Activated CD4-positive, CD25-positive, alpha-beta regulatory T cell treated with anti-CD3 and anti-CD28 coated beads, Interleukin-2, amount 50 U/mL, for 24 hours (primary cell): ENCODE results near the gene DRAP1.
"Not testable (repeated sequence)": the region's sequence is repeated elsewhere in the genome, so short reads cannot be mapped to it uniquely, and the experiment has no call there.

Source experiments
- ATAC-seq, 2 donors: fragments of 150-1000 bp; cut with Tn5 transposase; one replicate each; pipeline ENCODE4 v1.10.0; 2021; ENCODE audit warnings: mild to moderate bottlenecking in 1 of 2, moderate library complexity in 1 of 2

DRAP1 gene

DNA sequence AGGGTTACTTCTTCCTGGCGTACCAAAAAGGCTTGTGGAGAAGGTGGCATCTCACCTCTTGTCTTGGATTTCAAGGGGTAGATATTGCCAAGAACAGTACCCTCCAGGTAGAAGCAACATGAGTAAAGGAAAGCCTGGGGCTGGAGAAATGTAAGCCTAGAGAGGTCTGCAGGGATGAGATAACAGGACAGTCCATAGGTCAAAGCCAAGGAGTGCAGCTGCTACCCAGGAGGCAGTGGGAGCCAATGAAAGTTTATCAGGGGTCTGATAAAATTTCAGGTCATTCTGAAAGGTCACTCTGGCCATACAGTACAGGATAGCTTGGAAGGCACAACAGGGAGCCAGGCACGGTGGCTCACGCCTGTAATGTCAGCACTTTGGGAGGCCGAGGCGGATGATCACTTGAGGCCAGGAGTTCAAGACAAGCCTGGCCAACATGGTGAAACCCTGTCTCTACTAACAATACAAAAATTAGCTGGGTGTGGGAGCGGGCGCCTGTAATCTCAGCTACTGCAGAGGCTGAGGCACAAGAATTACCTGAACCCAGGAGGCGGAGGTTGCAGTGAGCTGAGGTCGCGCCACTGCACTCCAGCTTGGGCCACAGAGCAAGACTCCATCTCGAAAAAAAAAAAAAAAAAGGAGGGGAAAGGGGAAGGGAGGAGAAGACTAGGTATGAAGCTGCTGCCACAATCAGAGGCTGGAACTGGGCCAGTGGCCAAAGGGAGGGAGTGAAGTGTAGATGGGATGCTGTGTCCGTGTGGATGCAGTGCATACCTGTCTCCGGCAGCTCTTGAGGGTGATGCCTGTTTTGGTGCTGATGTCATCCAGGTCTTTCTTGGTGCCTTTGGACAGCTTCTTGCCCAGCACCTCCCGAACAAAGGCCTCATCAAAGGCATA lies 32.2 kb upstream of the DRAP1 start:
- no peak for ATAC-seq

DNA sequence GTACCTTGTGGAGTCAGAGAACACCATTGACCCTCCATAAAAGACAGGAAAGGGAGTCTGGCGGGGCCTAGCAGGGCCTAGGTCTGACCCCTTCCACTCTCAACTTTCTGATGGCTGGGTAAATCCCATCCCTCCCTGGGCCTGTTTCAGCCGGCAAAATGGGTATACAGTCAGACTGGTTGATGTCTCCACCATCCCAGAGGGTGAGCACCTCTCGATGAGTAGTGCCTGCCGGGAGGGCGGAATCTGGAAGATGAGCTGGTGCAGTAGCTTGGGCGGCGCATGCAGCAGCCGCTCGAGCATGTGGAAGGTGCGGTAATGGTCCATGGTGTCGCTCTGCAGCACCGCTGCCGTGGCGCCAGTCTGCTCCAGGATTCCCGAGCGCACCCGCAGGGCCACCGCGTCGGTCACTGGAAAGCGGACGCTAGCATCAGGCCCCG lies 31.5 kb upstream of the DRAP1 start:
- ATAC-seq = no peak

DNA sequence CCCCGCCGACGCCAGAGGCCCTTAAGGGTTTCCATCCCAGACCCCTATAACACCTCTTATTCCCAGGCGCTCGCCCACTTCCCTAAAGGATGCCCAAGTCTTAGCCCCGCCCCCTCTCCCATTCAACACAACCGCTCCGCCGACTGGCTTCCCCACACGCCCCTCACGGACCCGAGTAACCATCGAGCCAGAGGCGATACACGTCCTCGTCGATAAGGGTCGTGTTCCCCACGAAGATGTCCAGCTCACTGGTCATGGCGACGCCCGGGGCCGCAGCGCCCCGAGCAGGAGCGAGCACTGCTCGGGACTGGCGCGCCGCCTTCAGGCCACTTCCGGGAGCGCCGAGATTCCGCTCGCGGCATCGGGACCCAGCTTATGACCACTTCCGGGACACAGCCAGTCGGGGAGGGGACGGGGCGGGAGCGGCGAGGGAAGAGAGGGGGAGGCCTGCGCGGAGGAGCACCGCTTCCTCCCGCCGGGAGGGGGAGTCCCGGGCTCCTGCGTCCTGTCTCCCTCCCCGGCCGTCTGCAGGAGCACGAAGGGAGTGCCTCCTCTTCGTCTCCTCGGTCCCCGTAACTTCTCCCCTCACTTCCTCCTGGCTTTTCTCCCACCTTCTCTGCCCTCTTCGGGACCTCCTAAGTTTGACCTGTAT lies 30.9 kb upstream of the DRAP1 start, which contains the start of gene FIBP:
FIBP (minus strand) TSS at position 309 of the 652 bp plus-strand sequence; CDS start at position 256, 53 bp downstream.
- ATAC-seq = peak; percentile 60 to 66

DNA sequence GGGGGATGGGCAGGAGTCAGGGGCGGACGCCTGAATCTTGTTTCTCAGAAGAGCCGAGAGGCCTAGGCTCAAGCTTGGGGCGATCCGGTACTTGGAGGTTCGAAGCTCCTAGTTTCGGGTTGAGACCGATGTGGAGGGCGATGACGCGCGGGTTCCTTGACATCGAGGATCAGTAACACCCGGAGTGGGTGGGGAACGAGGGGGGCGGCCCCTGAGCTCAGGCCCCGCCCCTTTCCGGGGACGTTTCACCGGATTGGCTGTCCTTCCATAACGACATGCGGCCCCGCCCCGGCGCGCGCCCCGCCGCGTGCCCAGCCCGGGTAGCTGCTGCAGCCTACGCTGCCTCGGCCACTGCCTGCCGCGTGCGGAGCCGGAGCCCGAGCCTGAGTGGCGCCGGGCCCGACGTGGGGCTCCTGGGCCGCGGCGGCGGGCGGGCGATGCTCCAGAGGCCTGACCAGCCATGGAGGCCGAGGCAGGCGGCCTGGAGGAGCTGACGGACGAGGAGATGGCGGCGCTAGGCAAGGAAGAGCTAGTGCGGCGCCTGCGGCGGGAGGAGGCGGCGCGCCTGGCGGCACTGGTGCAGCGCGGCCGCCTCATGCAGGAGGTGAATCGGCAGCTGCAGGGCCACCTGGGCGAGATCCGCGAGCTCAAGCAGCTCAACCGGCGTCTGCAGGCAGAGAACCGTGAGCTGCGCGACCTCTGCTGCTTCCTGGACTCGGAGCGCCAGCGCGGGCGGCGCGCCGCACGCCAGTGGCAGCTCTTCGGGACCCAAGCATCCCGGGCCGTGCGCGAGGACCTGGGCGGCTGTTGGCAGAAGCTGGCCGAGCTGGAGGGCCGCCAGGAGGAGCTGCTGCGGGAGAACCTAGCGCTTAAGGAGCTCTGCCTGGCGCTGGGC lies 28.7 kb upstream of the DRAP1 start, which contains the start of gene CCDC85B:
CCDC85B (plus strand) TSS at position 350 of the 895 bp plus-strand sequence; CDS start at position 461, 111 bp downstream.
- peak; percentile 64 to 72 for ATAC-seq

DNA sequence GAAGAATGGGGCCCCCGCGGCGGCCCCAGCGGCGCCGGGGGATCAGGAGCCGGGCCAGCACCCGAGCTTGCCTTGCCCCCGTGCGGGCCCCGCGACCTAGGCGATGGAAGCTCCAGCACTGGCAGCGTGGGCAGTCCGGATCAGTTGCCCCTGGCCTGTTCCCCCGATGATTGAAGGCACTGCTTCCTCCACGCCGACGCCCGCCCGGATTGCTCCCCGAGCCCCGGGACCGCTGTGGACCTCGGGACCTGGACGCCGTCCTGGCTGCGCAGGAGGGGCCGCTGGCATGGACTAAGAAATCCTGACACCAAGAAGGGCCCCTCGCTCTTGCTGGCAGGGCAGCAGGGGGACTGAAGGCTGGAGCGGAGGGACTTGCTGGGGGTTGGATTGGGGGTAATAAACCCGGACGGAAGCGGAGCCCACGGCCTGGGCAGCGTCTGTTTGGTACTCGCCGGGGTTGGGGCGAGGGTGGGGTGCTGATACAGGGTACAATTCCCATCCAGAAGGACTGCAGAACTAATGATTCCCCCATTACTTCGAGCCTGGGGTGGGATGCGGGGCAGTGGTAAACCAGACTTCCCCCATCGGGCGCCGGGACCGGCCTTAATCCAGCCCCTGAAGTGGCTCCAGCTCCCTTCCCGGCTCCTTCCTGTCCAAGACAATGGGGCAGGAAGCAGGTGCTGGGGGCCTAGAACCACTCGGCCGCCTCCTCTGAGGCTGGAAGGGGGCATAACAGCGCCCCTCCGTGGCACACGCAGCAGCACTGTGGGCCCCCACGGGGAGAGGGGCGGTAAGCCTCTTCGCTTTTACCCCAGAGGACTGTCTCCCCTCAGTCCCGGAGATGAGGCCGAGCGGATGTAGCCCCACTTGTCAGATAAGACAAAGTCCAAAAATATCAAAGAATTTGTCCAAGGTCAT lies 27.7 kb upstream of the DRAP1 start:
- ATAC-seq = no peak

DNA sequence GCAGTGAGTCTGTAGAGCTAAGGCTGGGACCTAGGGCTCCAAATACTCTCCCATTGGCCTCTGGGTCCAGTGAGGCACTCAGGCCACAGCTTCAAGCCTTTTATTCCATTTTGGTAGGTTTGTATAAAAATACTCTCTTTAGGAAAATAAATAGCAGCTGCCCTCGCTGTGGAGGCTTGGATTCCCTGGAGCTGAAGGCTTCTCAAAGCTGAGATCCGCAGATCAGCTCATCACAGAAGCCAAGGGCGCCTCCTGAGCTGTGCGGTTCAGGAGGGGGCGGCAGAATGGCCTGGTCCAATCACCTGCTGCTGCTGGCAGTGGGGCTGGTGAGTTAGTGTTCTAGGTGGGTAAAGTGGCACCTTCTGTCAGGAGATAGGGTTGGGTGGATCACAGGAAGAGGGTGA lies 27.1 kb upstream of the DRAP1 start:
- not testable (repeated sequence) for ATAC-seq

DNA sequence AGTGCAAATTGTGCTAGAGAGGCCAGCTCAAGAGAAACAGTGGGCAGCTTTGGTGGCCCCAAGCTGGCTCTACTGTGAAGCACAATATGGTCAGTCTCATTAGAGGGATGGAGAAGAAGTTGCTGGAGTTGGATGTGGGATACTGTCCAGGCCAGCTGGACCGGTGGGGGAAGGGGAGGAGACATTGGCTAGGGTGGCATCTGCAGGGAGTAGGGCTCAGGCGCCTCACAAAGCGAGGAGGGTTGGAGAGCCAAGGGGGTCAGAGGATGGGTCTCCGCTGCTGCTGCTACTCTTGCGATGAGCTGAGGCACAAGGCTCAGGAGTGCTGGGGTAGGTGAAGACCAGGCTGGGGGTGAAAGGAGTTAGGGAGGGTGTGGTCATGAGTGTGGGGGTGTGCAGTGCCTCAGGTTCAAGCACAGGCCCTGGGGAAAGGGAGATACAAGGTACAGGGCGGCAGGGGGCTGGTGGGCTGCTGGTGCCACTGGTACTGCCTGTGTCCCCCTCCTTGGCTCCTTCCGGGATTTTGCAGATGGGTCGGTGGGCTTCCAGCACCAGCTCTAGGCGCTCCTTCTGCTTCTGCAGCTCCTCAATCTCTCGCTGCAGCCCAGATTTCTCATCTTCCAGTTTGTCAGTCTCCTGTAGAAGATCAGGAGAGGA lies 26.4 kb upstream of the DRAP1 start:
- ATAC-seq = no peak

DNA sequence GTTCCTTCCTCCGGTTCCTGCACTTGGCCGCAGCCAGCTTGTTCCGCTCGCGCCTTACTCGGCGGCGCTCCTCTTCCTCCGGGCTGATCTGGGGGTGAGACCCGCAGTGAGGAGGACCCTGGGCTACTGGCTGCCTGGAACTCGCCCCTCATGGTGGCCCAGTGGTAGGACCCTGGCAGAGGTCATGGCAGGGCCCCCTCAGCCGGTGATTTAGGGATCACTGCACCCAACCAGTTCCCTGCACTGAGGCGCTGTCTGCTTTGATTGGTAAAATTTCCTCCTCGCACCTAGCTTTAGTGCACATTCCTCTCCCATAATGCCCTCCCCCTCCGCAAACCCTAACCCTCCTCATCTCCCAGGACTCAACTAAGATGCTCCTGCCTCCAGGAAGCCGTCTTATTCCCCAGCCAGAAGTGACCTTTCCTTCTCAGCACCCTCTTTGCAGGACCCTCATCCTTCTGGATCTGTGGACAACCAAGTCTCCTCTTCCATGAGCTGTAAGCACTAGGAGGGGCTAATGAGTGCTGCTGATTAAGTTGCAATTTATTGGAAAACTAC lies 25.1 kb upstream of the DRAP1 start:
- ATAC-seq = no peak

DNA sequence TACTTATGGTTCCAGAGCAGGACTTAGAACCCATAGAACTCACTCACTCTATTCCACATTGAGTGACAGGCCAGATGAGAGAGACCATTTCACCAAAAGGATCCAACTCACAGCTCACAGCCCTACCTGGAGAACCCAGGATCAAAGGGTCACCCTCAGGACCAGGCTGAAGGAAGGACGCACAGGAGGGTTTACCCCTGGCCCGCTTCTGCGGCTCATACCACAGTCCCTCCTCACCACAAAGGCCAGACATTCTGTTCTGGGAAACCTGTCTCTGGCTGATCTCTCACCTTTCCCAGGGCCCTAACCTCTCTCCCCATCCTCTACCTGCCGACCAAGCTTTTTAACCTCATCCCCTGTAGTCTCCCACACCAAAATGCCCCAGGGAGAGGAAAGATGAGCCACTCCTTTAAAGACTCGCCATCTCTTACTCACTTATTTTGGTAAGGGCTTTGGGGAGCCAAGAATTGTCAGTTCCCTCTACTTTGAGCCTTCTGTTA lies 23.7 kb upstream of the DRAP1 start:
- no peak for ATAC-seq

DNA sequence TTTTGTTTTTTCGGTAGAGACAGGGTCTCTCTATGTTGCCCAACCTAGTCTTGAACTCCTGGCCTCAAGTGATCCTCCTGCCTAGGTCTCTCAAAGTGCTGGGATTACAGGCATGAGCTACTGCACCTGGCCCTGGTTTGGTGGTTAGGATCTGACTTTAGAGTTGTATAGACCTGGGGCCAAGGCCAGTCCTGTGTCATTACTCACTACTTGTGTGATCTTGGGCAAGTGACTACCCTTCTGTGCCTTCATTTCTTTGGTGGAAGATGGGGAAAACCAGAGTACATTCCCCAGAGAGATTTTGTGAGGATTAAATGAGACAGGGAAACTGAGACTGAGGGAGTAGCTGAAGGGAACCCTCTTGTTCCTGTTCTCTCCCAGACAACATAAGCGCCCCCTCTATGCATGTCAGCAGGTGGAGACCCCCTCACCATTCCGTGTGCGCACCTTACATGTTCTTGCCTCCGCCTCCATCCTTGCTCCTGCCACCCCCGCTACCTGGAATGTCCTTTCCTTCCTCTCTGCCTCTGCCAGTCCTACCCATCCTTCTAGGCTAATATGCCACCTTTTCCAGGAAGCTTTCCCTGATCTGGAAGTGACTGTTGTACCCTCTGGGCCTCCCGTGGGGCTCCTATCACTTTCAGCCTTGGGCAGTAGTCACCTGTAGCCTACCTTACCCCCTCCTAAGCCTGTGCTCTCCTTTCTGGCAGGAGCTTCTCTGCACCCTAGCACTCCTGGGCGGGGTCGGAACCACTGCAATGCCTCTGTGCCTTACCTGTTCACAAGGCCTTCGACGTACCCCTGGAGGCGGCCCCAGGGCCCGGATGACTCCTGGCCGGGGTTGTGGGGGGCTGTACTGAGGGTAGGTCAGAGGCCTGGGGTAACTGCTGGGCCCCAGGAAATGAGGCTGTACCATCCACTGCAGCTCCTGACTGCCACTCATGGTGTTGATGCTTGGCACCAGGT lies 22.9 kb upstream of the DRAP1 start:
- no peak for ATAC-seq

DNA sequence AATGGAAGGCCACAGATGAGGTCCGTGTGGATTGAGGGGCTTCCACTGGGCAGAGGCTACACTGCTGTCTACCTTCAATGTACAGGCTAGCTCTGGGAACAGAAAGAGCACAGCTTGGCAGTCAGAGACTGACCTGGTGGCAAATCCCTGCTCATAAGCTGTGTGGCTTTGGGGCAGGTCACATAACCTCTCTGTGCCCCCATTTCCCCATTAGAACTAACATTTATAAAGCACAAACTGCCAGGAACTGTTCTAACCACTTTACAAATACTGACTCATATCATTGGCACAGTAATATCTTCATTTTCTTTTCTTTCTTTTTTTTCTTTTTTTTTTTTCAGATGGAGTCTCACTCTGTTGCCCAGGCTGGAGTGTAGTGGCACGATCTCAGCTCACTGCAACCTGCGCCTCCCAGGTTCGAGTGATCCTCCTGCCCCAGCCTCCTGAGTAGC lies 22.2 kb upstream of the DRAP1 start:
- ATAC-seq = no peak

DNA sequence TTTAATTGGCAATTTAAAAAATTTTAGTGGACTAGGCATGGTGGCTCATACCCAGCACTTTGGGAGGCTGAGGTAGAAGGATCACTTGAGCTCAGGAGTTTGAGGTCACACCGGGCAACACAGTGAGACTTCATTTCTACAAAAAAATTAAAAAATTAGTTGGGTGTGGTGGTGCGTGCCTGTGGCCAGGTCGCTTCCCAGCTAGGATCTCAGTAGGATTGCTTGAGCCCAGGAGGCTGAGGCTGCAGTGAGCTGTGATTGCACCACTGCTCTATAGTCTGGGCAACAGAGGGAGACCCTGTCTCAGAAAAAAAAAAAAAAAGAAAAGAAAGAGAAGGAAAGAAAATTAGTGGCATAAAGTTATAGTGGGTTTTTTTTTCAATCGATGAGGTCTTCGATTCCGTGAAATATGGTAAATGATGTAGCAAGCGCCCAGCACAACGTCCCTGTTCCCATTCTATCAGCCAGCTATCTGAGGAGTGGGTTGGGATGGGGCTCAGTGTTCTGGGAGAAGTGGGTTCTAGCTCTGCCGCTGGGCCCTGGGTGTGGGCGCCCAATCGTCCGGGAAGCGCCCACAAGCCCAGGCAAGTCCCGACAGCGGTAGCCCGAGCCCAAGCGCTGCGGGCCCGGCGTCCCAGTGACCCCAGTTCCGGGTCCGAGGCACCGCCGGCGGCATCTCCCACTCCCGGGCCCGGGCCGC lies 20.4 kb upstream of the DRAP1 start:
- no peak for ATAC-seq

DNA sequence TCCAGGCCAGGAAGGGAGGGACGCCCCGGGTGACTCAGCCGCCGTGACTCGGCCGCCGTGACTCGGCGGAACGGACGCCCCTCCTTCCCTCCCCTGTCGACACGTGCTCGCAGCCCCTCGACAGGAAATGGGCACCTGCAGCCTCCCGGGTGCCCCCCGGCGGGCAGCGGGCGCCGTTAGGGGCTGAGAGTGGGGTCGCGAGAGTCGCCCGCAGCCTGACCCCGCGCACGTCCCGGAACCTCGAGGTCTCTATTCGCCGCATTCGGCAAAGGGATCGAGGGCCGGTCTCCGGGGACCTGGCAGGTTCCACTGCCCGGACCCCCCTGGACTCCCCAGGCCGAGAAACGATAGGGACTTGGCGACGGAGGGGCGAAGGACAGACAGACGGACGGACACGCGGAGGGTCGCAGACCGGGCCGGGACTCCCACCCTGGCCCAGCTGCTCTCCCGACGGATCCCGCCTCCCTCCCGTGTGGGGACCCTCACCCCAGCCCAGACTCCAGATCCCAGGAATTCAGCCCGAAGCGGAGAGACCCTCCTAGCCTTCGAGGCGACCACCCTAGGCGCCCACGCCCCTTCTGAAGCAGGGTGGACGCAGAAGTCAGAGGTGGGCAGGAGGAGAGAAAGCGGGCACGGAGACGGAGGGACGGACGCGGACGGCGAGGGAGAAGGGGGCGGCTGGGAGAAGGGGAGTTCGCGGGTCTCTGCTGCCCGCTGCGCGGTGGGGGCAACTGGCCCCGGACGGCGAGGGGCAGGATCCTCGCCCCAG lies 19.7 kb upstream of the DRAP1 start:
- peak; percentile 50 for ATAC-seq

DNA sequence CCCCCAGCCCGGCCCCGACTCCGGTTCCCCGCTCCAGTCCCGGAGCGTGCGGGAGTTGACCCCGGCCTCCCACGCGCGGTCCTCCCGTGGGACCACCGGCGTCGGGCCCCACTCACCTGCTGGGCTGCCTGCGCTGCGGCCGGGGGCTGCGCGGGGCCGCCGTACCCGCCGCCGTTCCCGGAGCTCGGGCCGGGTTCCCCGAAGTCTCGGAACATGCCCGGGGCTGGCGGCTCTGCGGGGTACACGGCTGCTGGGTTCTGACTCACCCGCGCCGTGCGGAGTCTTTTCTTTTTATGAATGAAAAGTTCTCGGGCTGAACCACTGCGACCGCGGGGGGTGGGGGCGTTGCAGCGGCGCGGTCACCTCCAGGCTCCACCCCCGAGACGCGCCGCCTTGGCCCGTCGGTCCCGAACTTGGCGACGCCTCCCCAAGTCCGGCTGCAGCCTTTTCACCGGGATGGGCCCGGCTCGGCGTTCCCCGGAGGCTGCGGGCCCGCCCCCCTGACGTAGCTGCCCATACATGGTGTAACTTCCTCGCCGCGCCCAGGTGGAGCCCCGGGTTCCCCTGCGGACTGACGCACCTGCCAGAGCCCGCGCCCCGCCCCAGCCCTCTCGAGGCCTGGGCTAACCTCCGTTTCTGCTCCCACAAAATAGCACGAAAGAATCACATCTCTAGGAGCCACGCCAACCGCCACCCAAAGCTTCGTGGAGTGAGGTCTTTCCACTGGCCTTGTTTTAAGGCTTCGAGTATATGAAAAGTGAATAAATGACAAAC lies 18.9 kb upstream of the DRAP1 start, which contains the start of gene FOSL1:
FOSL1 (minus strand) TSS at position 264 of the 774 bp plus-strand sequence; CDS start at position 215, 49 bp downstream.
- peak; percentile 84 for ATAC-seq

DNA sequence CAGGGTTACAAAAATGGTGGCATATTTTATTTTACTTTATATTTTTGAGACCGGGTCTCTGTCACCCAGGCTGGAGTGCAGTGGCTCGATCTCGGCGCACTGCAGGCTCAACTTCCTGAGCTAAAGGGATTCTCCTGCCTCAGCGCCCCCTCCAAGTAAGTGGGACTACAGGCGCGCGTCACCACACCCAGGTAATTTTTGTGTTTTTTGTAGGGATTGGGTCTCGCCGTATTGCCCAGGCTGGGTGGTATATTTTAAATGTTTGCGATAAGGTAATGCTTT lies 18.4 kb upstream of the DRAP1 start:
- ATAC-seq = no peak

DNA sequence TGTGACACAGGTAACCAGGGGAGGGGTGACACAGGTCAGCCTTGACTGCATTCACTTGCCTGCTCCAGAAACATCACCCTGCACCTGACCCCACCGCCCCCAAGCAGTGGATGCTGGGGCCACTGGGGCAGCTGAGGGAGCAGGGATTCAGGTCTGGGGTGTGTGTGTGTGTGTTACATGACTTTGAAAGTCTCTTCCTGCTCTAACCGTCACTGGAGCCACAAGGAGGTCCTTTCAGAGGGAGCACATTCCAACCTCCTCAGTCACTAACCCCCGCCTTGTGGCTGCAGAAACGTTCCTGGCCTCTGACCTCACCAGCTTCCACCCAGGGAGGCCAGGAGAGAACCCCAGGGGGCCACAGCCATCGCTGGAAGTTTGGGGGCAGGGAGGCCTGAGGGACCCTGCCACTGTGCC lies 16.2 kb upstream of the DRAP1 start:
- no peak for ATAC-seq

DNA sequence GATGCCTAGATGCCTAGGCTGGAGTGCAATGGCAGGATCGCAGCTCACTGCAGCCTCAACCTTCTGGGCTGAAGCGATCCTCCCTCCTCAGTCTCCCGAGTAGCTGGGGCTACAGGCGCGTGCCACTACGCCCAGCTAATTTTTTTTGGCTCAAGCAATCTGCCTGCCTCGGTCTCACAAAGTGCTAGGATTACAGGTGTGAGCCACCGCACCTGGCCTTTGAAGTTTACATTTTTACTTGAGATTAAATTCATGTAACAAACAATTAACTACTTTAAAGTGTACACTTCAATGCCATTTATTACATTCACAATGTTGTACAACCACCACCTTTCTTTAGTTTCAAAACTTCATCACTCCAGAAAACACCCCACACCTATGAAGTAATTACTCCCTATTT lies 15.5 kb upstream of the DRAP1 start:
- no peak for ATAC-seq
